BJ (cell line): Measurements from ENCODE around the gene NPTX2. TPM values are rescaled to one million over a fixed set of nuclear protein-coding genes. Genes with fewer than 3 reads are reported as not detected.

Experiments used
- CTCF ChIA-PET: fragments of 350-600 bp; formaldehyde crosslinking; extraction: SDS; loops from one replicate; lab custom pipeline; 2021; ENCODE audit warnings: antibody characterized with exemption, inconsistent platforms; lab: Yijun Ruan, JAX
- POLR2A ChIA-PET: fragments of 300-600 bp; sonication (Branson Sonifier 250); formaldehyde crosslinking; extraction: SDS; loops from one replicate; lab custom pipeline; 2021; ENCODE audit warnings: antibody characterized with exemption; lab: Charles Lee
- DNase-seq: peaks from one replicate; pipeline ENCODE4 v3.0.0-alpha.2; 2011; ENCODE audit warnings: low read depth
- H3K27me3 ChIP-seq: 2 replicates; pipeline ENCODE4 v1.6.0; 2011; ENCODE audit warnings: low read length; ENCODE audit not compliant: control insufficient read depth, insufficient read depth
- H3K36me3 ChIP-seq: 2 replicates; pipeline ENCODE4 v1.5.1; 2011; ENCODE audit warnings: low read length; ENCODE audit not compliant: control insufficient read depth, insufficient read depth
- H3K4me3 ChIP-seq: 2 replicates; pipeline ENCODE4 v1.5.1; 2011; ENCODE audit warnings: low read depth, mild to moderate bottlenecking, control low read depth, low read length
- polyA plus RNA-seq: library from polyadenylated mRNA; depleted of rRNA; stranded (reverse); fragments of >200 nt; gene quantifications from 2 replicates; pipeline ENCODE4 v1.2.3, GENCODE V29; 2011; rRNA removed
- TF ChIP-seq, protein P1 (sequence below): IDR thresholded peaks from 2 replicates; pipeline ENCODE4 v1.5.1; 2011; ENCODE audit warnings: low read depth, mild to moderate bottlenecking, control low read depth, inconsistent platforms, low read length, moderate library complexity; ENCODE audit not compliant: insufficient read depth

The NPTX2 gene
- polyA plus RNA-seq, 1 experiment, result 2.4 TPM

DNA sequence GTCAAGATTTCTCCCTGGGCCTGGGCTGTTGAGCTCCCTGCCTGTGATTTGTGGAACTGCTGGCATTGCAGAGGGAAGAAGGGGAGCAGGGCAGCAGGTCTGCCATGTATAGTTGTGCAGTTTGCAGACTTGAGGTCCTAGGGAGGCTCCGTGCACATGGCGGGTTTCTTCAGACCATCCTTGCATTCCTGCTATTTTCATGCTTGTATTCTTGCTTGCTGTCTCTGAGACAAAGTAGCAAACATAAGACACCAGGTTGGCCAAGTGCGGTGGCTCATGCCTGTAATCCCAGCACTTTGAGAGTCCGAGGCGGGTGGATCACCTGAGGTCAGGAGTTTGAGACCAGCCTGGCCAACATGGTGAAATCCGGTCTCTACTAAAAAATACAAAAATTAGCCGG, 61.1 kb downstream of the NPTX2 start:
- Histone ChIP-seq H3K27me3 (no peaks in the 10 kb centered on the region), H3K36me3 (no peaks in the 10 kb centered on the region), H3K4me3 (no peak overlapping the region)
- TF ChIP-seq, protein P1, sequence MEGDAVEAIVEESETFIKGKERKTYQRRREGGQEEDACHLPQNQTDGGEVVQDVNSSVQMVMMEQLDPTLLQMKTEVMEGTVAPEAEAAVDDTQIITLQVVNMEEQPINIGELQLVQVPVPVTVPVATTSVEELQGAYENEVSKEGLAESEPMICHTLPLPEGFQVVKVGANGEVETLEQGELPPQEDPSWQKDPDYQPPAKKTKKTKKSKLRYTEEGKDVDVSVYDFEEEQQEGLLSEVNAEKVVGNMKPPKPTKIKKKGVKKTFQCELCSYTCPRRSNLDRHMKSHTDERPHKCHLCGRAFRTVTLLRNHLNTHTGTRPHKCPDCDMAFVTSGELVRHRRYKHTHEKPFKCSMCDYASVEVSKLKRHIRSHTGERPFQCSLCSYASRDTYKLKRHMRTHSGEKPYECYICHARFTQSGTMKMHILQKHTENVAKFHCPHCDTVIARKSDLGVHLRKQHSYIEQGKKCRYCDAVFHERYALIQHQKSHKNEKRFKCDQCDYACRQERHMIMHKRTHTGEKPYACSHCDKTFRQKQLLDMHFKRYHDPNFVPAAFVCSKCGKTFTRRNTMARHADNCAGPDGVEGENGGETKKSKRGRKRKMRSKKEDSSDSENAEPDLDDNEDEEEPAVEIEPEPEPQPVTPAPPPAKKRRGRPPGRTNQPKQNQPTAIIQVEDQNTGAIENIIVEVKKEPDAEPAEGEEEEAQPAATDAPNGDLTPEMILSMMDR, result no peak
- POLR2A ChIA-PET, result no interaction called here
- DNase-seq, result no peak
- CTCF ChIA-PET, result no interaction called here

Other genes starting within 250 kb of the NPTX2 start
- 8.8 and 11.4 TPM in 2 replicates for gene BAIAP2L1, start 216.2 kb upstream of the NPTX2 start, polyA plus RNA-seq